WERI-Rb-1 (cell line): ENCODE data around the gene CKAP5.

Experiments used
- DNase-seq: peaks from one replicate; pipeline ENCODE4 v3.0.0-alpha.2; 2020
- H3K27ac ChIP-seq: fragments of 250-450 bp; sonication (Bioruptor Pico); 2 replicates; pipeline ENCODE4 v1.5.1; 2020; ENCODE audit warnings: mild to moderate bottlenecking, moderate library complexity
- H3K27me3 ChIP-seq: fragments of 250-450 bp; sonication (Bioruptor Pico); 2 replicates; pipeline ENCODE4 v1.5.1; 2021; ENCODE audit warnings: mild to moderate bottlenecking, low read depth, moderate library complexity; ENCODE audit not compliant: insufficient read depth, severe bottlenecking
- H3K36me3 ChIP-seq: fragments of 250-450 bp; sonication (Bioruptor Pico); 2 replicates; pipeline ENCODE4 v1.5.1; 2020; ENCODE audit warnings: mild to moderate bottlenecking, moderate library complexity
- H3K4me3 ChIP-seq: 2 replicates; pipeline ENCODE4 v1.5.1; 2011; ENCODE audit warnings: low read depth, mild to moderate bottlenecking, control low read depth, low read length
- H3K9me3 ChIP-seq: fragments of 250-450 bp; sonication (Bioruptor Pico); 2 replicates; pipeline ENCODE4 v1.5.1; 2021; ENCODE audit warnings: mild to moderate bottlenecking, moderate library complexity; ENCODE audit not compliant: severe bottlenecking
- TF ChIP-seq, protein P1 (sequence below): IDR thresholded peaks from 2 replicates; pipeline ENCODE4 v1.5.1; 2011; ENCODE audit warnings: low read depth, mild to moderate bottlenecking, control low read depth, inconsistent platforms, low read length

Gene CKAP5

DNA sequence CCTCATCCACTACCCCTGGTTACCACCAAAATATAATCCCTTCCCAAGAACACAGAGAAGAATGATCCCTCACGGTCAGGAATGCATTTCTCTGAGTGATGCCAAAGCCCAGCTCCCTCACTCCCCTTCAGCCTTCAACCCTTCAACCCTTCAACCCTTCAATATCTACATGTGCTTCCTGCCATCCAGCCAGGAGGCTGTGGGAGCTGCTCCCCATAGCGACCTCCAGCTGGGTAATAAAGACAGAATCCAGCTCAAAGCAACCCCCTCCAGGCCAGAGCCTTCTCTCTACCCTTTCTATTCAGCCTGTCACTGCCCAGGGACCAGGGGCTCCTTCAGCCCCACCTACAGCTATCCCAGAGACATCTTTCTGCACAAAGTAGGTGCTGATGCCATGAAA lies 148.4 kb downstream of the CKAP5 start:
- no peaks in the 10 kb centered on the region for H3K27me3 ChIP-seq
- H3K36me3 ChIP-seq, result peaks cover 22% of the 10 kb centered on the region
- DNase-seq, result no peak
- no peaks in the 10 kb centered on the region for H3K9me3 ChIP-seq
- no peak overlapping the region for H3K27ac ChIP-seq
- TF ChIP-seq, protein P1, sequence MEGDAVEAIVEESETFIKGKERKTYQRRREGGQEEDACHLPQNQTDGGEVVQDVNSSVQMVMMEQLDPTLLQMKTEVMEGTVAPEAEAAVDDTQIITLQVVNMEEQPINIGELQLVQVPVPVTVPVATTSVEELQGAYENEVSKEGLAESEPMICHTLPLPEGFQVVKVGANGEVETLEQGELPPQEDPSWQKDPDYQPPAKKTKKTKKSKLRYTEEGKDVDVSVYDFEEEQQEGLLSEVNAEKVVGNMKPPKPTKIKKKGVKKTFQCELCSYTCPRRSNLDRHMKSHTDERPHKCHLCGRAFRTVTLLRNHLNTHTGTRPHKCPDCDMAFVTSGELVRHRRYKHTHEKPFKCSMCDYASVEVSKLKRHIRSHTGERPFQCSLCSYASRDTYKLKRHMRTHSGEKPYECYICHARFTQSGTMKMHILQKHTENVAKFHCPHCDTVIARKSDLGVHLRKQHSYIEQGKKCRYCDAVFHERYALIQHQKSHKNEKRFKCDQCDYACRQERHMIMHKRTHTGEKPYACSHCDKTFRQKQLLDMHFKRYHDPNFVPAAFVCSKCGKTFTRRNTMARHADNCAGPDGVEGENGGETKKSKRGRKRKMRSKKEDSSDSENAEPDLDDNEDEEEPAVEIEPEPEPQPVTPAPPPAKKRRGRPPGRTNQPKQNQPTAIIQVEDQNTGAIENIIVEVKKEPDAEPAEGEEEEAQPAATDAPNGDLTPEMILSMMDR, result no peak
- H3K4me3 ChIP-seq, result no peak overlapping the region

DNA sequence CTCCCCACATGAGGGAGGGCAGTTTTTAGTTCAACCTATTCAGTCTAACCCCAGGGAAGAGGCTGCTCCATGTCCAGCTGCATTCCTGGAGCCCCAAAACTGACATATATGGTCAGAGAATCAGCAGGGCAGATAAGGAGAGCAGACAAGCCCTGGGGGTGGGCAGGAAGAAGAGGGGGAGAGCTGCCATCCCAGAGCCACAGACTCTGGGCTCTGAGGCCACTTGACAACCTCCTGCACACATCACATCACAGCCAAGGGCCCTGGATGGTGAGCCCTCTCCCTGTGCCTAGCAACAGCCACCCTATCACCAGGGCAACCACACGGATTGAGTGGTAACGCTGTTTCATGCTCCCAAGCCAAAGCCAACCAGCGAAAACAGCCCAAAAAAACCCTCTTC lies 148.8 kb downstream of the CKAP5 start:
- Histone ChIP-seq H3K36me3 (peaks cover 18% of the 10 kb centered on the region), H3K27ac (no peak overlapping the region), H3K4me3 (no peak overlapping the region), H3K9me3 (no peaks in the 10 kb centered on the region), H3K27me3 (no peaks in the 10 kb centered on the region)
- TF ChIP-seq, protein P1, result no peak
- DNase-seq, result no peak

DNA sequence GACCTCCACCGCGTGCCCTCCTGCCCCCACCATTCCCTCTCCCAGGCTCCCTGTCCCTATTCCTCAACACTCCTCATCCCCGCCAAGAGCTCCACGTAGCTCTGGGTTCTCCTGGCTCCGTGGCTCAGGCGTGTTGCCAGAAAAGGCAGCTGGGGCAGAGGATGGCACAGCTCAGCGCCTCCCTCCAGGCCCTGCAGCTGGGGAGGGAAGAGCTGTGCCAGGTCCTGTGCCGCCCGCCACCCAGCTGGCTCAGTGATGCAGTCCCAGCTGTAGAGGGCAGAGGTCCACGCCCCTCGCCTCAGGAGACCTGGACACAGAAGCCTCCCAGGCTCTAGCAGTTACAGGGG lies 149.9 kb downstream of the CKAP5 start:
- Histone ChIP-seq H3K4me3 (no peak overlapping the region), H3K36me3 (peaks cover 11% of the 10 kb centered on the region), H3K27me3 (no peaks in the 10 kb centered on the region), H3K27ac (no peak overlapping the region), H3K9me3 (no peaks in the 10 kb centered on the region)
- no peak for DNase-seq
- TF ChIP-seq, protein P1, result no peak

DNA sequence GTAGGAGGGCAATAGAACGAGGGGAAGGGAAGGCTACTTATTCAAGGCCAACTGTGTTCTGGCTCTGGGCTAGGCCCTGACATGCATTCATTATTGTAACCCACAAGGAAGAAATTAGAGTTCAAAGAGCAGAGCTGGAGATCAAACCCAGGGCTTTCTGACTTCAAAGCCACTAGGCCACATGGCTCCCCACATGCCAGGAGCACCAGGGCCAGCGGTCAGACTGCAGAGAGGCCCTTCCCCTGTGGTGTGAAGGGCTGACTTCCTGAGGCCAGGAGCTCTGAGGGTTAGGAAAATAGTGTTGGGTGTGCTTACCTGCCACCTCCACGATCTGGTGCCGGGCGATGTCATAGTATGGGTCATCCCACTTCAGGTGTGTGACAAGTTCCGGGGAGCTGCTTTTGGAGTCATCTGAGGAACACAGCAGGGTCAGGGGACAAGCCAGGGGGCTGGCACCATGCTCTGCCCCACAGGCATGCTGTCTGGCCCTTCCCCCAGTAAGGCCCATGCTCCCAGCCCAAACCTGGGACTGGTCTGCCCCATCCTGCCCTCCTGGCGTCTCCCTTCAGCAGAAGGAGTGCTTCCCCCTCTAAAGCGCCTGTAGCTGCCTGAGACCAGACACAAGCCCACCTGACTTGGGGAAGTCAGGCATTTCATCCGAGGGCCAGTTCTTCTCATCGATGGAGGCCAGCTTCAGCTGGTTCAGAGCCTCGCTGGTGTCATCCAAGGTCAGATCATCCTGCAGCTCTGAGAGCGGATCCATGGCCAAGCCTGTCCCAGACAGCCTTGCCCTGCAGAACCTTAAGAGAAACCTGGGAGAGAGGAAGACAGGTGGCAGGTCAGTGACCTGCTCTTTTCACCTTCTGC lies 150.5 kb downstream of the CKAP5 start:
- no peak for DNase-seq
- Histone ChIP-seq H3K27ac (no peak overlapping the region), H3K27me3 (no peaks in the 10 kb centered on the region), H3K4me3 (no peak overlapping the region), H3K36me3 (peaks cover 11% of the 10 kb centered on the region), H3K9me3 (no peaks in the 10 kb centered on the region)
- TF ChIP-seq, protein P1, result no peak

- no peak for DNase-seq
- Histone ChIP-seq H3K4me3 (no peak overlapping the region), H3K9me3 (no peaks in the 10 kb centered on the region), H3K27me3 (no peaks in the 10 kb centered on the region), H3K36me3 (peaks cover 11% of the 10 kb centered on the region), H3K27ac (peak overlapping the region; percentile 34)
- TF ChIP-seq, protein P1, result no peak
These were observed 151.5 kb downstream of the CKAP5 start for GRCh38 chr11:46694607-46695006.

DNA sequence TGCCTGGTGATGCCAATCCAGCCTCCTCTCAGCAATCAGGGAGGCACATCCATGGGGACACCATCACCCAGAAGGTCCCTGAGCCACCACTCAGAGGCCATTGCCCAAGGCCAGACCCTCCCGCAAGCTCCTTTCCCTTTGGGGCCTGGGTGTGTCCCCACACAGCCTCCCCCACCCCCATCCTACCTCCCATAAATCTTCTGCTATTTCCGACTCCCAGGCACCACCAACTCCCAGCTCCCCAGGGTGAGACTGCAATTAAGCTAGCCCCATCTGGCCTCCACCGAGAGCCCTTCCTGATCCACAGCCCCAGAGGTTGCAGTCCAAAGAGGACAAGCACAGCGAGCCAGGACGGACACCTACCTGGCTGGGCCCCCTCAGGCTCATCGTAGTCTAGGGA lies 152.0 kb downstream of the CKAP5 start:
- no peaks in the 10 kb centered on the region for H3K27me3 ChIP-seq
- DNase-seq, result peak; percentile 78
- TF ChIP-seq, protein P1, result no peak
- H3K27ac ChIP-seq, result peak overlapping the region; percentile 34
- no peaks in the 10 kb centered on the region for H3K9me3 ChIP-seq
- H3K36me3 ChIP-seq, result peaks cover 11% of the 10 kb centered on the region
- H3K4me3 ChIP-seq, result no peak overlapping the region
